A172 (cell line): ENCODE data around the gene IL1A. TPM values are rescaled to one million over a fixed set of nuclear protein-coding genes. Genes with fewer than 3 reads are reported as not detected.
"Not testable (repeated sequence)": the region's sequence is repeated elsewhere in the genome, so short reads cannot be mapped to it uniquely, and the experiment has no call there.

Experiments
- DNase-seq: peaks from one replicate; pipeline ENCODE4 v3.0.0-alpha.2; 2015; ENCODE audit warnings: low spot score
- total RNA-seq: library from RNA; depleted of rRNA; stranded (reverse); fragments of >200 nt; shearing (Covaris generic); gene quantifications from 2 replicates; pipeline ENCODE4 v1.2.3, GENCODE V29; 2014; rRNA removed

Gene IL1A, protein sequence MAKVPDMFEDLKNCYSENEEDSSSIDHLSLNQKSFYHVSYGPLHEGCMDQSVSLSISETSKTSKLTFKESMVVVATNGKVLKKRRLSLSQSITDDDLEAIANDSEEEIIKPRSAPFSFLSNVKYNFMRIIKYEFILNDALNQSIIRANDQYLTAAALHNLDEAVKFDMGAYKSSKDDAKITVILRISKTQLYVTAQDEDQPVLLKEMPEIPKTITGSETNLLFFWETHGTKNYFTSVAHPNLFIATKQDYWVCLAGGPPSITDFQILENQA
- total RNA-seq = 0.05 TPM in 1 of 2 replicates, not detected in the other

GRCh38 chr2:112784199-112785189 is at the start of gene IL1A:
Gene IL1A, minus strand, starts transcription at chr2:112784493. Its CDS starts 723 bp downstream, at chr2:112783770.
- DNase-seq = peak; percentile 79

DNA sequence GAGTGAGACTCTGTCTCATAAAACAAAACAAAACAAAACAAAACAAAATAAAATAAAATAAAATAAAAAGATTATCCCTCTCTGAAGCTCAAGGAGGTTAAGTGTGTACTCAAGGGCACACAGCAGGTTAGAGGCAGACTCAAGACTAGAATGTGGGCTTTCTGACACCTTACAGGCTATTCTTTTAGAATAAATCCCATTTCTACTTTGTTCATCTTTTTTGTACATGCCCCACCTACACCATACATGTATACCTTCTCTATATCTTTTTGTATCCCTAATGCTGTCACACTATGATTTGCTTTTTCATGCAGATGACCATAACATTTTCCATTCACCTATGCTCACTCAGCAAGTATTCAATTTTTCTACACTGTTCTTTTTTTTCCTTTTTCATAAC is 49.7 kb upstream of the IL1A start:
- DNase-seq = no peak

DNA sequence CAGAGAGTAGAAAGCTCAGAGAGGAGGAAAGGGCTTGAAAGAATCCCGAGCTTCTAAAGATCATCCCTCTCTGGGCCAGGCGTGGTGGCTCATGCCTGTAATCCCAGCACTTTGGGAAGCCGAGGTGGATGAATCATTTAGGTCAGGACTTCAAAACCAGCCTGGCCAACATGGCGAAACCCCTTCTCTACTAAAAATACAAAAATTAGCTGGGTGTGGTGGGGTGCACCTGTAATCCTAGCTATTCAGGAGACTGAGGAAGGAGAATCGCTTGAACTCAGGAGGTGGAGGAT is 49.3 kb upstream of the IL1A start:
- not testable (repeated sequence) for DNase-seq

DNA sequence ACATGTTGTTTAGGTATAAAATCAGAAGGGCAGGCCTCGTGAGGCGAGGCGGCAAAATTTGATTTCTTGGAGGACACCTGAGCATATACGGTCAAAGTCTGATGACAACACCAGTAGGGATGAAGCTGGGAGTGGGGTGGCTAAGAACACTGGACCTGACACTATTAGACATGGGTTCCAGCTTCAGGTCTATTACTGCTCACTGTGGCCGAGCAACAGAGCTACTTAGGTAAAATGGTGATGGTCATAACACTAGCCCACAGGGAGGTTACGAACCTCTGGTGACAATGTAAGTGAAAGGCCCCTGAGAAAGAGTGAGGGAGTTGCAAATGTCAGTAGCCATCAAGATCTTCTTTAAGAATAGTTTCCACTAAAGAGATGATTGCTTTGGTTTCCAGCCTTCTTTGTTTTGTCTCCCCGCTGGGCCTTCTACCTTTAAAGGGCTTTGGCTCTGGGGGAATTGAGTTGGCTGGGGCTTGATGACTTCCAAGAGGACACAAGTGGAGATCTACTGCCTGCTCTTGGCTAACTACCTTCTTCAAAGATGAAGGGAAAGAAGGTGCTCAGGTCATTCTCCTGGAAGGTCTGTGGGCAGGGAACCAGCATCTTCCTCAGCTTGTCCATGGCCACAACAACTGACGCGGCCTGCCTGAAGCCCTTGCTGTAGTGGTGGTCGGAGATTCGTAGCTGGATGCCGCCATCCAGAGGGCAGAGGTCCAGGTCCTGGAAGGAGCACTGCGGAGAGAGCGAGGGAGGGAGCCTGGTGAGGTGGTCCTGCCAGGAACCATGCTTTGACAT is 48.7 kb upstream of the IL1A start:
- DNase-seq = no peak

GRCh38 chr2:112831946-112832840 is 47.9 kb upstream of the IL1A start:
- no peak for DNase-seq

DNA sequence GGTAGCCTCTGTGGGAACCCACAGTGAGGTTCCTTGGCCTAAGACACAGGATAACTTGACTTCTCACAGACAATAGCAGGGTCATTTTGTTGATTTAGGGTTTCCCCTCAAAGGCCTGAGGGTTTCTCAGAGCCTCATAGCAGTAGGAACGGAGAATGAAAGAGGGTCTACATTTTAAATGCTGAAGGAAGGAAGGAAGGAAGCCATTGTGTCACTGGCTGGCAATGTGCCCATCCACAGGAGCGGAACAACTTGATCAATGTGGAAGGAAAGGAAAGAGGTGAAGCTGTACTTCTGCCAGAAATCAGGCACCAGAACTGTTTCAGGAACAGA is 47.2 kb upstream of the IL1A start:
- DNase-seq = no peak

DNA sequence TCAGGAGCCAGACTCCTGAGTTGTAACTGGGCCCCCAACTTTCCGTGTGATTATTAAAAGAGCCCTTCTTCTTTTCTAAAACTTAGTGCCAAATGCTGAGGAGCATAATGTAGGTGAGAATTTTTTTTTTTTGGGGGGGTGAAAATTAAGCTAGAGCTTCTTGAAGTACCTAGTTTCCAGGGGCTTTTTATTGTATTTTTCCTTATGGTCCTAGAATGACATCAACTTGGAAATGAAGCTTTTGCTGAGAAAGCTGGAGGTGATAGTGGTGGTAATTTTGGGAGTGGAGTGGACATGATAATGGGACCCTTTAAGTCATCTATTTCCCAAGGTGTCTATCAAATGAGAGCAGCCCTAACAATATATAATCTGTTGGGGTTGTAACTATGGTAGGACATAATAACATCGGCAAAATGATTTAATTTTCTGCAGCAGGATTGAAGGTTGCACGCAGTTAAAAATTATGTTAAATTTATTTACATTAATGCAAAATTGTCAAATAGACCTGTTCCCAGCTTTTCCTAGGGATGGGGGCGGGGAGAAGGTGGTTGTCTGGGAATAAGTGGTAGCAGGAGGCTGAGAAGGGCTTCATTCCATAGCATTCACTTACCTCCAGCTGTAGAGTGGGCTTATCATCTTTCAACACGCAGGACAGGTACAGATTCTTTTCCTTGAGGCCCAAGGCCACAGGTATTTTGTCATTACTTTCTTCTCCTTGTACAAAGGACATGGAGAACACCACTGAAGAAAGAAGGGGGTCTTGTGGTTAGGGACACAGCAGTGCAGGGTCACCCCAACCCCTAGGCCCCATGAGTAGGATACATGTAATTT is 46.6 kb upstream of the IL1A start:
- DNase-seq = no peak

- no peak for DNase-seq
These were observed 45.8 kb upstream of the IL1A start for GRCh38 chr2:112829961-112830681.

GRCh38 chr2:112829101-112829960 is 45.0 kb upstream of the IL1A start:
- no peak for DNase-seq

DNA sequence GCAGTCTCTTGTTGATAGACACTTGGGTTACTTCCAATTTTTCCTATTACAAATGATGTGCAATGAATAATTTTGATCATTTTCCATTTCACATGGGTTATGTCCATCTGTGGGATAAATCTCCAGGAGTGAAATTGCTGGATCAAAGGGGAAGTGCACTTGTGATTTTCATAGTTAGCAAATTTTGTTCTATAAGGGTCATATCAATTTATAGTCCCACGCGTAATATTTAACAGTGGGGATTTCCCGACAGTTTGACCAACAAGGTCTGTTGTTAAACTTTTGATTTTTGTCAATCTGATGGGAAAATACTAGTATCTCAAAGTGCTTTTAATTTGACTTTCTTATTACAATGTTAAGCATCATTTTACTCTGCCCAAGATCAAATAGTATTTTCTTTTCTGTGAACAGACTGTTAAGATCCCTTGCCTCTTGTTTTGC is 44.0 kb upstream of the IL1A start:
- no peak for DNase-seq

DNA sequence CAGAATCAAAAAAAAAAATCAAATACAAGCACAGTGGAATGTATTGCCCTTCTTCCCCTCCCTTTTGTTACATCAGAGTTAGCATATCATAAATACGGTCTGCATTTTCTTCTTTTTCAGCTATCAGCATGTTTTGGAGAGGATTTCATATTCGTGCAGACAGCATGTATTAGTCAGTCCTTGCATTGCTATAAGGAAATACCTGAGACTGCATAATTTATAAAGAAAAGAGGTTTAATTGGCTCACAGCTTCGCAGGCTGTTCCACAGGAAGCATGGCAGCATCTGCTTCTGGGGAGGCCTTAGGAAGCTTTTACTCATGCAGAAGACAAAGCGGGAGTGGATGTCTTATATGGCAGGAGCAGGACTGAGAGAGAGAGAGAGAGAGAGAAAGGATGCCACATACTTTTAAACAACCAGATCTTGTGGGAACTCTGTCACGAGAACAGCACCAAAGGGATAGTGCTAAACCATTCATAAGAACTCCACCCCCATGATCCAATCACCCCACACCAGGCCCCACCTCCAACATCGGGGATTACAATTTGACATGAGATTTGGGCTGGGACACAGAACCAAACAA is 43.4 kb upstream of the IL1A start:
- DNase-seq = no peak

DNA sequence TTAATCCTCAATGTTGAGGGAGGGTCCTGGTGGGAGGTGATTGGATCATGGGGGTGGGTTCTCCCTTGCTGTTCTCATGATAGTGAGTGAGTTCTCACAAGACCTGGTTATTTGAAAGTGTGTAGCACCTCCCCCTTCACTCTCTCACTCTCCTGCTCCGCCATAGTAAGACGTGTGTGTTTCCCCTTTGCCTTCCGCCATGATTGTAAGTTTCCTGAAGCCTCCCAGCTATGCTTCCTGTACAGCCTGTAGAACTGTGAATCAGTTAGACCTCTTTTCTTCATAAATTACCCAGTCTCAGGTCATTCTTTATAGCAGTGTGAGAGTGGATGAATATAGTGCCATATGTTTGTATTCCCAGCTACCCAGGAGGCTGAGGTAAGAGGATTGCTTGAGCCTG is 42.7 kb upstream of the IL1A start:
- DNase-seq = no peak

GRCh38 chr2:112825706-112826105 is 41.4 kb upstream of the IL1A start:
- no peak for DNase-seq

- no peak for DNase-seq
These were observed 40.4 kb upstream of the IL1A start for GRCh38 chr2:112824694-112825085.

DNA sequence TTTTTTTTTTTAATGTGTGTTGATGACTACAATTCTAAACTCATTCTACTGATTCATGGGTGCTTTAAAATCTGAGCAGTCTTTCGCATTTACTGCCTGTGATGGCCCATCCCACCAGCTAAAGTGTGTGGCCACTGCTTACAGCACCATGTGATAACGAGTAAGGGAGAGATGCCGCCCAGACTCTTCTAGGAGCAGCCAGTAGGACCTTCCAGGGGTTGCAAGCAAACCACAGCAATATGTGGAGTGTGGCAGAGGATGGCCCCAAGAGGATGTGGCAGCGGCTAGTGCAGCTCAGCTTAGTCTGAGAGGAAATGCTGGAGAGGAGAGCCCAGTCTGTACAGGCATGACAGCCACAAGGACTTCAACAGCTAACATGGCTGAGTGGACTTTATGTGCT is 37.4 kb upstream of the IL1A start:
- DNase-seq = no peak

GRCh38 chr2:112821142-112821541 is 36.8 kb upstream of the IL1A start:
- no peak for DNase-seq

DNA sequence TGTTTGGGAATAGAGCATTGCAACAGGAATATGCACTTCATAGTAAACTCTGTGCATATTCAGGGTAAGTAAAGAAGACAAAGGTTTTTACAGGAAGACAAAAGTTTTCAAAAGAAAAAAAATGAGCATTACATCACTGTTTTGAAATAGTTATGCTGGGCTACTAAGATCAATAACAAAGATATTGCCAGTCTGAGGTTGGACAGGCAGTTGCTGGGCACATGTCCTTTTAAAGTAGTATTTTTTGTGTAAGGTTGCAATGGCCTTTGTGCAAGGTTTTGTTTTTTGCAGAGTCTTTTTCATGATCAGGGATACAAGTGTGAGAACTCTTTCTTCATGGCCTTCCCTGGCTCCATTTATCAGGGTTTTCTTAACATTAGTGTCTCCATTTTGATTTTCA is 36.0 kb upstream of the IL1A start:
- DNase-seq = no peak

GRCh38 chr2:112819081-112819480 is 34.8 kb upstream of the IL1A start:
- no peak for DNase-seq
